Mucosa of gallbladder (tissue), 1 donor: ENCODE measurements around the gene GNPTAB. TPM values are rescaled to one million over a fixed set of nuclear protein-coding genes. Genes with fewer than 3 reads are reported as not detected.
"Not testable (repeated sequence)": the region's sequence is repeated elsewhere in the genome, so short reads cannot be mapped to it uniquely, and the experiment has no call there.

ENCODE experiments used
- DNase-seq: peaks from one replicate; pipeline ENCODE4 v3.0.0-alpha.2; 2020; ENCODE audit warnings: low spot score
- total RNA-seq: library from RNA; stranded (reverse); gene quantifications from one replicate; pipeline ENCODE4 v1.2.1, GENCODE V29; 2021
- donor health status: DM: no; HTN: no; CAD: no.

Gene GNPTAB
- 42.0 TPM for total RNA-seq

GRCh38 chr12:101830367-101831325 lies at the start of gene GNPTAB:
Gene GNPTAB (minus strand): TSS chr12:101830959. CDS start chr12:101830675, 284 bp downstream.
- DNase-seq = peak; percentile 94

GRCh38 chr12:101878243-101878821 lies 47.6 kb upstream of the GNPTAB start:
- no peak for DNase-seq

- no peak for DNase-seq
Measured at GRCh38 chr12:101877806-101878242, 47.1 kb upstream of the GNPTAB start.

- DNase-seq = peak; percentile 92
Measured at GRCh38 chr12:101876861-101877805, 46.4 kb upstream of the GNPTAB start, which contains the start of gene DRAM1. Gene DRAM1 (plus strand): TSS chr12:101877580. CDS start chr12:101877790, 210 bp downstream.

- no peak for DNase-seq
Measured at GRCh38 chr12:101876322-101876860, 45.6 kb upstream of the GNPTAB start.

GRCh38 chr12:101875162-101875561 lies 44.4 kb upstream of the GNPTAB start:
- DNase-seq = no peak

GRCh38 chr12:101870925-101871324 lies 40.2 kb upstream of the GNPTAB start:
- no peak for DNase-seq

GRCh38 chr12:101867619-101868018 lies 36.9 kb upstream of the GNPTAB start:
- not testable (repeated sequence) for DNase-seq

GRCh38 chr12:101866615-101867373 lies 36.0 kb upstream of the GNPTAB start:
- DNase-seq = no peak

GRCh38 chr12:101863981-101864380 lies 33.2 kb upstream of the GNPTAB start:
- DNase-seq = no peak

GRCh38 chr12:101862245-101862644 lies 31.5 kb upstream of the GNPTAB start:
- DNase-seq = no peak

- DNase-seq = not testable (repeated sequence)
Measured at GRCh38 chr12:101861688-101862087, 30.9 kb upstream of the GNPTAB start.

GRCh38 chr12:101859664-101860607 lies 29.2 kb upstream of the GNPTAB start:
- DNase-seq = no peak

- no peak for DNase-seq
Measured at GRCh38 chr12:101858361-101858760, 27.6 kb upstream of the GNPTAB start.

- DNase-seq = no peak
Measured at GRCh38 chr12:101857043-101857558, 26.3 kb upstream of the GNPTAB start.

GRCh38 chr12:101856614-101857013 lies 25.9 kb upstream of the GNPTAB start:
- DNase-seq = not testable (repeated sequence)

GRCh38 chr12:101855976-101856375 lies 25.2 kb upstream of the GNPTAB start:
- no peak for DNase-seq

- DNase-seq = peak; percentile 19
Measured at GRCh38 chr12:101855364-101855884, 24.7 kb upstream of the GNPTAB start.

- no peak for DNase-seq
Measured at GRCh38 chr12:101854747-101855146, 24.0 kb upstream of the GNPTAB start.
